Transverse colon (tissue), 4 donors: ENCODE measurements around the gene DNAH2. TPM values are rescaled to one million over a fixed set of nuclear protein-coding genes. Genes with fewer than 3 reads are reported as not detected.
A peak's percentile ranks its signal among the peaks of the same experiment; 100 is the strongest.

ENCODE experiments used
- DNase-seq: peaks from one replicate; pipeline ENCODE4 v3.0.0-alpha.2; 2019
- H3K27ac ChIP-seq, 4 donors: fragments of 200-600 bp; sonication (generic); 2 replicates each; pipeline ENCODE4 v1.5.1; 2016 to 2018; ENCODE audit warnings: inconsistent platforms in 4 of 4
- H3K27me3 ChIP-seq: fragments of 200-600 bp; sonication (generic); 2 replicates; pipeline ENCODE4 v1.5.1; 2017; ENCODE audit warnings: inconsistent platforms
- H3K36me3 ChIP-seq, 4 donors: fragments of 200-600 bp; sonication (generic); 2 replicates each; pipeline ENCODE4 v1.5.1; 2017 to 2019; ENCODE audit warnings: inconsistent platforms in 4 of 4
- H3K4me1 ChIP-seq, 4 donors: fragments of 200-600 bp; sonication (generic); 2 replicates each; pipeline ENCODE4 v1.5.1; 2017 to 2020; ENCODE audit warnings: inconsistent platforms in 4 of 4
- H3K4me3 ChIP-seq, 4 donors: fragments of 200-600 bp; sonication (generic); 1 replicate in 1 of 4; 2 replicates in 3 of 4; pipeline versions ENCODE4 v1.5.1 to v1.6.1; 2017 to 2019; ENCODE audit warnings: inconsistent platforms in 4 of 4
- H3K9me3 ChIP-seq, 2 donors: fragments of 200-600 bp; sonication (generic); 2 replicates each; pipeline ENCODE4 v1.5.1; 2017 to 2019; ENCODE audit warnings: inconsistent platforms in 2 of 2
- EP300 ChIP-seq: sonication (generic); formaldehyde crosslinking; IDR thresholded peaks from one replicate; pipeline ENCODE4 v1.6.1; 2017; ENCODE audit warnings: antibody characterized with exemption, low read depth
- POLR2A ChIP-seq: fragments of 450-650 bp; IDR thresholded peaks from one replicate; pipeline ENCODE4 v1.6.1; 2016; ENCODE audit warnings: antibody characterized with exemption, mild to moderate bottlenecking, moderate library complexity
- POLR2AphosphoS5 ChIP-seq, 3 donors: sonication (generic); formaldehyde crosslinking; IDR thresholded peaks; one replicate each; pipeline ENCODE4 v1.6.1; 2016; ENCODE audit warnings: antibody characterized with exemption in 3 of 3
- WGBS, 2 donors: methylation state at CpG; one replicate each; pipeline ENCODE4 v1.1.5; 2018; ENCODE audit warnings: low coverage in 1 of 2; 5-methylcytosine and 5-hydroxymethylcytosine counted together
- in situ Hi-C, 4 donors: fragments of 200-750 bp; cut with MboI; loops; one replicate each; pipeline versions ENCODE4 v1.15.0 to v1.15.1; 2017; ENCODE audit warnings: low sequenced_read_pairs in 3 of 4, low pct_ligation_motif_present in 1 of 4, low pct_unique_long_range_greater_than_20kb in 1 of 4
- intact Hi-C: fragments of 100-400 bp; cut with DNase I; formaldehyde crosslinking; loops from one replicate; pipeline ENCODE4 v1.15.1; 2023; ENCODE audit warnings: low total_unique reads
- total RNA-seq, 4 donors: library from RNA; depleted of rRNA; stranded (reverse); fragments of >200 nt; gene quantifications; one replicate each; pipeline ENCODE4 v1.1.0, GENCODE V29; 2016
- TF ChIP-seq, protein P1 (sequence below), 5 experiments: fragments of 200-600 bp in 3 of 5; fragments of 450-650 bp in 2 of 5; sonication (generic) in 3 of 5; IDR thresholded peaks; 1 replicate in 2 of 5; 2 replicates in 3 of 5; pipeline ENCODE4 v1.5.1; 2016 to 2017; ENCODE audit warnings: antibody characterized with exemption in 5 of 5, inconsistent platforms in 3 of 5, mild to moderate bottlenecking in 2 of 5, moderate library complexity in 1 of 5

DNAH2 gene
- total RNA-seq, 4 donors from 2014 or later, result under 0.01 to 0.55 (median 0.18) TPM

DNA sequence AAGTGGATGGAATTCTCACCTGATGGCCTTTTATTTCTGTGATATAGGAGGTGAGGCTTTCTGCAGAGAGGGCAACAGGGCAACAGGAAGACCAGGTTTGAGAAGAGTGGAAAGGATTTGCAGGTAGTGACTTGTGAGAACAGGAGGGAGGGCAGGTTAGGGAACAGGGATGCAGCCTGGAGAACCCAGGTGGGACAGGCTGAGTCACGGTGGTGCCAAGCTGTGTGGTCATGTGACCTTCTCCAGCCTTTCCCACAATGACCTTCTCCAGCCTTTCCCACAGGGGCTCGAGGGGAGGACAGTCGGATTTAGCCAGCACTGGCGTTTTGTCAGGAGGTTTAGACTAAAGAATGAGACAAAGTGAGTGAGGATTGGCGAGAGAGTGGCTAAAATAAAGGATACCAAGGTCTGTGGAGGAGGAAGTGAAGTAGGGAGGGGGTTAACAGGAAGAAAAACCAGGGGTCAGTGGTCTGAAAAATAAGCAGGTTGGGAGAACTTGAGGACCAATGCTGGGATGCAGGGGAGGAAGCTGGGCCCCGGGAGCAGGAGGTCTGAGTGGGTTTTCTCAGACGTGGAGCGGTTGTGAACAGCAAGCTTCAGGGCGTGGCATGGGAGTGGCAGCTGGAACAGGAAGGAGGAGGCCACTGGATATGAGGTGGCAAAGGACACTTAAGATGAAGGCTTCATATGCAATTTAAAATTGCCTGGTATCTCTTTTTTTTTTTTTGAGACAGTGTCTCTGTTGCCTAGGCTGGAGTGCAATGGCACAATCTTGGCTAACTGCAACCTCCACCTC lies 37.7 kb downstream of the DNAH2 start:
- in situ Hi-C loops (no loop called here), intact Hi-C loops (no loop called here)
- no peaks in the 10 kb centered on the region for H3K36me3 ChIP-seq
- H3K27ac ChIP-seq, result no peak overlapping the region
- TF ChIP-seq, protein P1, sequence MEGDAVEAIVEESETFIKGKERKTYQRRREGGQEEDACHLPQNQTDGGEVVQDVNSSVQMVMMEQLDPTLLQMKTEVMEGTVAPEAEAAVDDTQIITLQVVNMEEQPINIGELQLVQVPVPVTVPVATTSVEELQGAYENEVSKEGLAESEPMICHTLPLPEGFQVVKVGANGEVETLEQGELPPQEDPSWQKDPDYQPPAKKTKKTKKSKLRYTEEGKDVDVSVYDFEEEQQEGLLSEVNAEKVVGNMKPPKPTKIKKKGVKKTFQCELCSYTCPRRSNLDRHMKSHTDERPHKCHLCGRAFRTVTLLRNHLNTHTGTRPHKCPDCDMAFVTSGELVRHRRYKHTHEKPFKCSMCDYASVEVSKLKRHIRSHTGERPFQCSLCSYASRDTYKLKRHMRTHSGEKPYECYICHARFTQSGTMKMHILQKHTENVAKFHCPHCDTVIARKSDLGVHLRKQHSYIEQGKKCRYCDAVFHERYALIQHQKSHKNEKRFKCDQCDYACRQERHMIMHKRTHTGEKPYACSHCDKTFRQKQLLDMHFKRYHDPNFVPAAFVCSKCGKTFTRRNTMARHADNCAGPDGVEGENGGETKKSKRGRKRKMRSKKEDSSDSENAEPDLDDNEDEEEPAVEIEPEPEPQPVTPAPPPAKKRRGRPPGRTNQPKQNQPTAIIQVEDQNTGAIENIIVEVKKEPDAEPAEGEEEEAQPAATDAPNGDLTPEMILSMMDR (IDR thresholded peaks at IDR 0.05), result no peak
- TF ChIP-seq EP300, result no peak
- TF ChIP-seq POLR2AphosphoS5 (IDR thresholded peaks at IDR 0.05), result no peak
- no peak for TF ChIP-seq POLR2A
- DNase-seq, result peak; percentile 65
- no peaks in the 10 kb centered on the region for H3K9me3 ChIP-seq
- 45 to 49% methylated on average over 8 to 9 of the region's 9 CpGs for WGBS, 2 donors
- H3K4me3 ChIP-seq, result no peak overlapping the region
- no peaks in the 10 kb centered on the region for H3K27me3 ChIP-seq
- H3K4me1 ChIP-seq, result peaks cover 0 to 6% (median 0%) of the 10 kb centered on the region in 4 donors

DNA sequence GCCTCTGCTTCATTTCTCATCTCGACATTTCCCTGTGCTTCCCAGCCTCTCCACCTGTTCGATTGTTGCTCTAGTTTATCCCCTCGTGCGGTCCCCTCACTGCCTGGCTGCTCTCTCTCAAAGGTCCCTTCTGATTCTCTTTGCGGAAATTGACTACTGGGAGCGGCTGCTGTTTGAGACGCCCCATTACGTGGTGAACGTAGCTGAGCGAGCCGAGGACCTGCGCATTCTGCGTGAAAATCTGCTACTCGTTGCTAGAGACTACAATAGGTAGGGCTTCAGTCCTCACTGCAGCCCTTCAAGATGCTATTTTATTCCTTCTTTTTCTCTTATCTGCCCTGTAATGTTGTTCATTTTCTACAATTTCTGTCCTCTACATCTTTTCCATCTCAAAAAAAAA lies 39.4 kb downstream of the DNAH2 start:
- intact Hi-C loops, result no loop called here
- no peak for DNase-seq
- H3K27me3 ChIP-seq, result no peaks in the 10 kb centered on the region
- H3K4me1 ChIP-seq, result peaks cover 0 to 6% (median 0%) of the 10 kb centered on the region in 4 donors
- no peak overlapping the region for H3K27ac ChIP-seq
- no peak for TF ChIP-seq POLR2AphosphoS5 (IDR thresholded peaks at IDR 0.05)
- TF ChIP-seq EP300, result no peak
- no peak for TF ChIP-seq POLR2A
- TF ChIP-seq, protein P1 (IDR thresholded peaks at IDR 0.05), result no peak
- in situ Hi-C loops, result no loop called here
- no peaks in the 10 kb centered on the region for H3K9me3 ChIP-seq
- H3K4me3 ChIP-seq, result no peak overlapping the region
- WGBS, 2 donors, result 81 to 90% methylated on average over 4 to 14 of the region's 14 CpGs
- H3K36me3 ChIP-seq, result no peaks in the 10 kb centered on the region

DNA sequence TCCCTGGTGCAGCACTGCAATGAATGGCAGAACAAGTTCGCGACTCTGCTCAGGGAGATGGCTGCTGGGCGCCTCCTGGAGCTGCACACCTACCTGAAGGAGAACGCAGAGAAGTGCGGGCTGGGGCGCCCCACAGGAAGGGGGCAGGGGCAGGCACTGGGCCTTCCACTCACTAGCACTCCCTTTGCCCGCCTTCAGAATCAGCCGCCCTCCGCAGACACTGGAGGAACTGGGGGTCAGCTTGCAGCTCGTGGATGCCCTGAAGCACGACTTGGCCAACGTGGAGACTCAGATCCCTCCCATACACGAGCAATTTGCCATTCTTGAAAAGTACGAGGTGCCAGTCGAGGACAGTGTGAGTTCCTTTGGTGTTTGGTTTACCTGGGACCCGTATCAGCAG lies 46.4 kb downstream of the DNAH2 start:
- TF ChIP-seq, protein P1 (IDR thresholded peaks at IDR 0.05), result no peak
- no peak for TF ChIP-seq EP300
- no peak for TF ChIP-seq POLR2A
- TF ChIP-seq POLR2AphosphoS5 (IDR thresholded peaks at IDR 0.05), result no peak
- Histone ChIP-seq H3K27me3 (peaks cover 4% of the 10 kb centered on the region), H3K4me3 (no peak overlapping the region), H3K36me3 (no peaks in the 10 kb centered on the region), H3K4me1 (no peaks in the 10 kb centered on the region), H3K9me3 (no peaks in the 10 kb centered on the region), H3K27ac (no peak overlapping the region)
- no peak for DNase-seq
- in situ Hi-C loops (no loop called here), intact Hi-C loops (no loop called here)
- WGBS, 2 donors, result 82% methylated on average over 15 of the region's 16 CpGs; no CpG with 5 or more reads in 1 of the 2 donors

DNA sequence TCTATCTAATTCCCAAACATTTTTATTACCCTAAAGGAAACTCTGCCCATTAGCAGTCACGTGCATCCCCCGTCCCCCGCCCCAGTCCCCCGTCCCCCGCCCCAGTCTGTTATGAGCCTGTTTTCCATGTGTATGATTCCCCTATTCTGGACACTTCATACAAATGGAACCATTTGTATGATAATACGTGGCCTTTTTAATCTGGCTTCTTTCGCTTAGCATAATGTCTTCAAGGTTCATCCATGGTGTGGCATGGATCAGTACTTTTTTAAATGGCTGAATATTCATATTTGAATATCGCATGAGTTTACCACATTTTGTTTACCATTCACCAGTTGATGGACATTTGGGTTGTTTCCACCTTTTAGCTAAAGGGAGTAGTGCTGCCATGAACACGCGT lies 49.5 kb downstream of the DNAH2 start:
- no peaks in the 10 kb centered on the region for H3K36me3 ChIP-seq
- no peak for DNase-seq
- H3K27me3 ChIP-seq, result peaks cover 9% of the 10 kb centered on the region
- 77 to 91% methylated on average over 4 to 10 of the region's 10 CpGs for WGBS, 2 donors
- H3K4me1 ChIP-seq, result no peaks in the 10 kb centered on the region
- H3K9me3 ChIP-seq, result no peaks in the 10 kb centered on the region
- H3K27ac ChIP-seq, result no peak overlapping the region
- TF ChIP-seq POLR2AphosphoS5 (IDR thresholded peaks at IDR 0.05) (no peak), EP300 (no peak), POLR2A (no peak)
- TF ChIP-seq, protein P1 (IDR thresholded peaks at IDR 0.05), result no peak
- intact Hi-C loops (no loop called here), in situ Hi-C loops (no loop called here)
- H3K4me3 ChIP-seq, result no peak overlapping the region
